Tibial artery (tissue), 4 donors: ENCODE results near the gene TBC1D9.

Source experiments
- DNase-seq, 2 donors: peaks; one replicate each; pipeline ENCODE4 v3.0.0-alpha.2; 2019
- H3K27ac ChIP-seq, 2 donors: fragments of 200-600 bp; sonication (generic) in 1 of 2; 1 replicate in 1 of 2; 2 replicates in 1 of 2; pipeline ENCODE4 v1.5.1; 2018 to 2019; ENCODE audit warnings: mild to moderate bottlenecking in 1 of 2
- H3K27me3 ChIP-seq, 2 donors: fragments of 200-600 bp; sonication (generic) in 1 of 2; one replicate each; pipeline versions ENCODE4 v1.5.1 to v1.6.0; 2016 to 2019
- H3K36me3 ChIP-seq, 3 donors: fragments of 200-600 bp; sonication (generic) in 2 of 3; one replicate each; pipeline ENCODE4 v1.5.1; 2016 to 2019; ENCODE audit warnings: mild to moderate bottlenecking in 2 of 3
- H3K4me1 ChIP-seq, 4 donors: fragments of 200-600 bp; sonication (generic) in 2 of 4; 1 replicate in 3 of 4; 2 replicates in 1 of 4; pipeline ENCODE4 v1.5.1; 2016 to 2019
- H3K4me3 ChIP-seq, 2 donors: fragments of 200-600 bp; sonication (generic) in 1 of 2; 1 replicate in 1 of 2; 2 replicates in 1 of 2; pipeline ENCODE4 v1.5.1; 2018 to 2019; ENCODE audit warnings: mild to moderate bottlenecking in 2 of 2
- H3K9me3 ChIP-seq, 3 donors: fragments of 200-600 bp; sonication (generic) in 1 of 3; one replicate each; pipeline ENCODE4 v1.5.1; 2016 to 2019
- CTCF ChIP-seq, 2 experiments: fragments of 200-600 bp in 1 of 2; fragments of 450-650 bp in 1 of 2; IDR thresholded peaks; one replicate each; pipeline ENCODE4 v1.5.1; 2017 to 2019; ENCODE audit warnings: antibody characterized with exemption in 2 of 2, mild to moderate bottlenecking in 1 of 2, moderate library complexity in 1 of 2
- intact Hi-C: fragments of 100-400 bp; cut with DNase I; formaldehyde crosslinking; loops from one replicate; pipeline ENCODE4 v1.15.0; 2023; ENCODE audit warnings: low total_unique reads

The TBC1D9 gene

GRCh38 chr4:140777894-140778293 is 21.7 kb upstream of the TBC1D9 start:
- Histone ChIP-seq H3K4me1 (no peaks in the 10 kb centered on the region), H3K27ac (no peak overlapping the region), H3K36me3 (no peaks in the 10 kb centered on the region), H3K27me3 (no peaks in the 10 kb centered on the region), H3K9me3 (no peaks in the 10 kb centered on the region), H3K4me3 (no peak overlapping the region)
- no peak for TF ChIP-seq CTCF (IDR thresholded peaks at IDR 0.05)
- intact Hi-C loops = no loop called here
- DNase-seq = no peak

GRCh38 chr4:140777386-140777785 is 21.2 kb upstream of the TBC1D9 start:
- intact Hi-C loops = no loop called here
- H3K4me3 ChIP-seq = no peak overlapping the region
- H3K27ac ChIP-seq = no peak overlapping the region
- DNase-seq = no peak
- no peaks in the 10 kb centered on the region for H3K36me3 ChIP-seq
- TF ChIP-seq CTCF (IDR thresholded peaks at IDR 0.05) = no peak
- no peaks in the 10 kb centered on the region for H3K9me3 ChIP-seq
- no peaks in the 10 kb centered on the region for H3K27me3 ChIP-seq
- no peaks in the 10 kb centered on the region for H3K4me1 ChIP-seq

- DNase-seq = no peak
- Histone ChIP-seq H3K4me1 (no peaks in the 10 kb centered on the region), H3K9me3 (no peaks in the 10 kb centered on the region), H3K27me3 (no peaks in the 10 kb centered on the region), H3K27ac (no peak overlapping the region), H3K4me3 (no peak overlapping the region), H3K36me3 (no peaks in the 10 kb centered on the region)
- intact Hi-C loops = no loop called here
- TF ChIP-seq CTCF (IDR thresholded peaks at IDR 0.05) = no peak
These were observed 20.4 kb upstream of the TBC1D9 start for GRCh38 chr4:140776556-140776955.

- H3K36me3 ChIP-seq = no peaks in the 10 kb centered on the region
- DNase-seq = no peak
- H3K9me3 ChIP-seq = no peaks in the 10 kb centered on the region
- intact Hi-C loops = no loop called here
- no peak for TF ChIP-seq CTCF (IDR thresholded peaks at IDR 0.05)
- no peak overlapping the region for H3K27ac ChIP-seq
- no peaks in the 10 kb centered on the region for H3K4me1 ChIP-seq
- H3K4me3 ChIP-seq = no peak overlapping the region
- H3K27me3 ChIP-seq = no peaks in the 10 kb centered on the region
These were observed 18.8 kb upstream of the TBC1D9 start for GRCh38 chr4:140774956-140775355.

GRCh38 chr4:140774510-140774909 is 18.3 kb upstream of the TBC1D9 start:
- H3K27me3 ChIP-seq = no peaks in the 10 kb centered on the region
- DNase-seq = no peak
- no peaks in the 10 kb centered on the region for H3K9me3 ChIP-seq
- H3K4me1 ChIP-seq = no peaks in the 10 kb centered on the region
- no peak for TF ChIP-seq CTCF (IDR thresholded peaks at IDR 0.05)
- H3K4me3 ChIP-seq = no peak overlapping the region
- H3K27ac ChIP-seq = no peak overlapping the region
- intact Hi-C loops = no loop called here
- no peaks in the 10 kb centered on the region for H3K36me3 ChIP-seq

GRCh38 chr4:140769209-140769608 is 13.0 kb upstream of the TBC1D9 start:
- H3K9me3 ChIP-seq = no peaks in the 10 kb centered on the region
- TF ChIP-seq CTCF (IDR thresholded peaks at IDR 0.05) = no peak
- no peak overlapping the region for H3K4me3 ChIP-seq
- H3K27ac ChIP-seq = no peak overlapping the region
- intact Hi-C loops = no loop called here
- H3K27me3 ChIP-seq = no peaks in the 10 kb centered on the region
- no peaks in the 10 kb centered on the region for H3K4me1 ChIP-seq
- DNase-seq = no peak
- H3K36me3 ChIP-seq = no peaks in the 10 kb centered on the region
